K562 (cell line): ENCODE data around the gene SGMS1. TPM values are rescaled to one million over a fixed set of nuclear protein-coding genes. Genes with fewer than 3 reads are reported as not detected.
A peak's percentile ranks its signal among the peaks of the same experiment; 100 is the strongest.

Experiments
- ATAC-seq: fragments of 200-7000 bp; cut with Tn5 transposase; 3 replicates; pipeline ENCODE4 v1.9.1; 2020; ENCODE audit warnings: moderate library complexity
- BruUV-seq: library from RNA; stranded (reverse); fragments of 400-500 nt; replicated peaks from 2 replicates; lab custom pipeline; 2021; lab: Mats Ljungman, UMichigan
- CTCF ChIA-PET: fragments of 300-600 bp; formaldehyde crosslinking; extraction: SDS; loops from one replicate; lab custom pipeline; 2021; ENCODE audit warnings: low intra/inter-chr PET ratio; lab: Yijun Ruan, JAX
- POLR2A ChIA-PET: fragments of 300-600, 350-650 bp; sonication (Branson Sonifier 250); formaldehyde crosslinking; extraction: SDS; loops from one replicate; lab custom pipeline; 2021; ENCODE audit warnings: antibody characterized with exemption, inconsistent platforms; lab: Yijun Ruan, JAX
- DNase-seq, 4 experiments: peaks; one replicate each; pipeline versions ENCODE4 v3.0.0 to v3.0.0-alpha.2; 2011 to 2018; ENCODE audit warnings: low spot score in 3 of 4, mixed read lengths in 3 of 4; ENCODE audit errors: extremely low read depth in 1 of 4
- FAIRE-seq: peaks from 2 replicates; lab custom pipeline; 2011; peaks lifted over from hg19 to GRCh38; lab: Jason Lieb, UNC
- H2AFZ ChIP-seq: 2 replicates; pipeline ENCODE4 v1.6.0; 2011; ENCODE audit warnings: low read depth, low read length, control low read depth, inconsistent platforms
- H3K27ac ChIP-seq: fragments of 200-600 bp; 3 replicates; pipeline ENCODE4 v1.8.0; 2011; ENCODE audit warnings: low read depth, mild to moderate bottlenecking, control low read depth, inconsistent platforms, low read length, moderate library complexity, mixed read lengths; ENCODE audit errors: extremely low read depth
- H3K27me3 ChIP-seq, 2 experiments: fragments of 300-600 bp in 1 of 2; 2 replicates in 1 of 2; 3 replicates in 1 of 2; pipeline versions ENCODE4 v1.6.0 to v1.8.0; 2011; ENCODE audit warnings: inconsistent platforms in 2 of 2, low read length in 2 of 2, mild to moderate bottlenecking in 1 of 2, mixed read lengths in 1 of 2, moderate library complexity in 1 of 2; ENCODE audit not compliant: control insufficient read depth in 2 of 2, insufficient read depth in 2 of 2
- H3K36me3 ChIP-seq: fragments of 300-600 bp; 3 replicates; pipeline ENCODE4 v1.8.0; 2011; ENCODE audit warnings: mild to moderate bottlenecking, low read length, inconsistent platforms; ENCODE audit not compliant: control insufficient read depth, insufficient read depth
- H3K4me1 ChIP-seq, 2 experiments: fragments of 200-600 bp in 1 of 2; replicated peaks in 1 of 2; 2 replicates in 1 of 2; 3 replicates in 1 of 2; pipeline versions ENCODE4 v1.5.1 to v1.8.0; 2011; ENCODE audit warnings: inconsistent platforms in 2 of 2, low read length in 2 of 2, mild to moderate bottlenecking in 1 of 2, mixed read lengths in 1 of 2, moderate library complexity in 1 of 2; ENCODE audit not compliant: control insufficient read depth in 2 of 2, insufficient read depth in 2 of 2
- H3K4me2 ChIP-seq: 2 replicates; pipeline ENCODE4 v1.6.1; 2011; ENCODE audit warnings: low read length, control low read depth, inconsistent platforms, mixed read lengths; ENCODE audit not compliant: insufficient read depth
- H3K4me3 ChIP-seq: fragments of 200-600 bp; sonication (generic), shearing (Covaris generic); 2 replicates; pipeline ENCODE4 v1.5.1; 2016; ENCODE audit warnings: control low read depth, inconsistent platforms
- H3K79me2 ChIP-seq: fragments of 200-600 bp; 3 replicates; pipeline ENCODE4 v1.8.0; 2011; ENCODE audit warnings: low read length, inconsistent platforms; ENCODE audit not compliant: control insufficient read depth, insufficient read depth
- H3K9ac ChIP-seq, 2 experiments: 2 replicates each; pipeline versions ENCODE4 v1.6.0 to v1.6.1; 2011; ENCODE audit warnings: low read depth in 2 of 2, low read length in 2 of 2, control low read depth in 1 of 2, inconsistent platforms in 1 of 2, mild to moderate bottlenecking in 1 of 2, mixed read lengths in 1 of 2; ENCODE audit not compliant: insufficient read depth in 1 of 2
- H3K9me1 ChIP-seq: one replicate; pipeline ENCODE4 v1.6.0; 2011; ENCODE audit warnings: inconsistent platforms, mild to moderate bottlenecking, low read length, moderate library complexity; ENCODE audit not compliant: control insufficient read depth, insufficient read depth
- H3K9me3 ChIP-seq: replicated peaks from 2 replicates; pipeline ENCODE4 v1.5.1; 2011; ENCODE audit warnings: low read depth, low read length, inconsistent platforms; ENCODE audit not compliant: control insufficient read depth, insufficient read depth
- H4K20me1 ChIP-seq: replicated peaks from 2 replicates; pipeline ENCODE4 v1.6.1; 2011; ENCODE audit warnings: low read length, inconsistent platforms, mixed read lengths; ENCODE audit not compliant: control insufficient read depth, insufficient read depth
- BHLHE40 ChIP-seq: IDR thresholded peaks from 2 replicates; pipeline ENCODE4 v1.6.1; 2011; ENCODE audit warnings: low read length, improper control_type of control experiment
- CBFA2T3 ChIP-seq: fragments of 450-650 bp; IDR thresholded peaks from 2 replicates; pipeline ENCODE4 v1.6.1; 2017
- GABPB2 ChIP-seq: fragments of 250-450 bp; sonication (Bioruptor Pico); conservative IDR thresholded peaks from 2 replicates; pipeline ENCODE4 v1.5.1; 2021; ENCODE audit warnings: mild to moderate bottlenecking
- MYBL2 ChIP-seq, 2 experiments: fragments of 450-650 bp in 1 of 2; sonication (generic) in 1 of 2; formaldehyde crosslinking in 1 of 2; IDR thresholded peaks; 2 replicates each; pipeline versions ENCODE4 v1.6.1 to v1.8.1; 2017 to 2022; ENCODE audit warnings: borderline replicate concordance in 1 of 2, inconsistent platforms in 1 of 2, low read depth in 1 of 2, mild to moderate bottlenecking in 1 of 2, missing genetic modification reagents in 1 of 2, moderate library complexity in 1 of 2
- PKNOX1 ChIP-seq: fragments of 450-650 bp; IDR thresholded peaks from 2 replicates; pipeline ENCODE4 v1.6.1; 2016
- RUNX1 ChIP-seq: sonication (generic); IDR thresholded peaks from 2 replicates; pipeline ENCODE4 v1.6.1; 2016; ENCODE audit warnings: antibody characterized with exemption, low read depth
- ZNF12 ChIP-seq: sonication (generic); formaldehyde crosslinking; IDR thresholded peaks from 2 replicates; pipeline ENCODE4 v1.4.0; 2020; ENCODE audit warnings: mild to moderate bottlenecking, missing genetic modification reagents
- WGBS: fragments of 100-300 bp; shearing (Covaris generic); methylation state at CpG from one replicate; pipeline ENCODE4 v1.1.6; 2016; ENCODE audit warnings: low coverage, mixed read lengths; ENCODE audit not compliant: insufficient coverage; ENCODE audit errors: missing lambda C conversion rate; 5-methylcytosine and 5-hydroxymethylcytosine counted together
- in situ Hi-C: fragments of 300-500 bp; cut with MboI; formaldehyde crosslinking; loops from 4 replicates; pipeline ENCODE4 v1.15.0; 2018; ENCODE audit warnings: inconsistent platforms, mixed read lengths
- intact Hi-C: fragments of 100-400 bp; cut with micrococcal nuclease; formaldehyde crosslinking; loops from 2 replicates; pipeline ENCODE4 v1.14.2; 2022
- polyA plus RNA-seq, 8 experiments: library from polyadenylated mRNA; depleted of rRNA in 4 of 8; stranded (reverse) in 5 of 8; unstranded in 3 of 8; fragments of >200 nt; fragmentation: Nextera tagmentation in 2 of 8; fragmentation: Illumina TruSeq in 1 of 8; extraction: Ambion mirVana in 2 of 8; extraction: Trizol in 1 of 8; gene quantifications; 2 replicates each; pipeline versions ENCODE4 v1.2.1 to v1.2.3, GENCODE V29; 2011 to 2014; ENCODE audit warnings: inconsistent platforms in 1 of 8, missing spikeins in 1 of 8
- total RNA-seq, 7 experiments: library from RNA; depleted of rRNA in 6 of 7; stranded (reverse); fragments of >200 nt in 6 of 7; fragmentation: Illumina TruSeq in 2 of 7; extraction: Trizol in 2 of 7; gene quantifications; 2 replicates each; pipeline versions ENCODE4 v1.2.1 to v1.2.3, GENCODE V29; 2011 to 2021; ENCODE audit warnings: low replicate concordance in 1 of 7
- TF ChIP-seq, protein P1 (sequence below): sonication (generic); IDR thresholded peaks from 2 replicates; pipeline ENCODE4 v1.6.1; 2016

Gene SGMS1
- total and polyA plus RNA-seq, 9 of the 15 experiments (the other 6 are each of a cell fraction or from before 2014, with no cell fraction given): 22.6 to 232 (median 82.2) TPM

GRCh38 chr10:50531388-50532077, 92.2 kb downstream of the SGMS1 start:
- no peak overlapping the region for H3K4me3 ChIP-seq
- CTCF ChIA-PET: no interaction called here
- H3K79me2 ChIP-seq: peaks cover 96% of the 10 kb centered on the region
- no peaks in the 10 kb centered on the region for H3K9me1 ChIP-seq
- H4K20me1 ChIP-seq: peaks cover 7% of the 10 kb centered on the region; the same call in 1 of the 2 replicates
- WGBS: 25% methylated on average over 5 of the region's 5 CpGs
- TF ChIP-seq, protein P1, sequence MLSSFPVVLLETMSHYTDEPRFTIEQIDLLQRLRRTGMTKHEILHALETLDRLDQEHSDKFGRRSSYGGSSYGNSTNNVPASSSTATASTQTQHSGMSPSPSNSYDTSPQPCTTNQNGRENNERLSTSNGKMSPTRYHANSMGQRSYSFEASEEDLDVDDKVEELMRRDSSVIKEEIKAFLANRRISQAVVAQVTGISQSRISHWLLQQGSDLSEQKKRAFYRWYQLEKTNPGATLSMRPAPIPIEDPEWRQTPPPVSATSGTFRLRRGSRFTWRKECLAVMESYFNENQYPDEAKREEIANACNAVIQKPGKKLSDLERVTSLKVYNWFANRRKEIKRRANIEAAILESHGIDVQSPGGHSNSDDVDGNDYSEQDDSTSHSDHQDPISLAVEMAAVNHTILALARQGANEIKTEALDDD: peak; percentile 84
- TF ChIP-seq PKNOX1 (peak; percentile 89), GABPB2 (CRISPR knock-in tag) (no peak), RUNX1 (no peak), CBFA2T3 (0 out of 2 replicates have a peak, but pooled peaks have one; percentile 14), MYBL2 (IDR thresholded peaks at IDR 0.05; ENCODE audit: low read depth) (no peak), MYBL2 (CRISPR knock-in tag; IDR thresholded peaks at IDR 0.05; ENCODE audit: borderline replicate concordance) (no peak), ZNF12 (no peak), BHLHE40 (0 out of 2 replicates have a peak, but pooled peaks have one; percentile 35)
- FAIRE-seq: no peak
- POLR2A ChIA-PET: interaction anchor here (0.5 to 1.3 kb wide), 2 partner anchors 46 to 94 kb away, joined by 3 read pairs; no protein-coding TSS in a partner anchor
- 0 out of 3 replicates have a peak, but pooled peaks cover 3% of the 10 kb centered on the region for H3K36me3 ChIP-seq
- peak overlapping the region in 1 of 2 experiments; percentile 8; a peak in 1 of 4 replicates for H3K9ac ChIP-seq
- no peaks in the 10 kb centered on the region for H3K9me3 ChIP-seq
- H3K4me1 ChIP-seq: peaks cover 8 to 41% of the 10 kb centered on the region in 2 experiments
- in situ Hi-C loops: no loop called here
- peak in 1 of 4 experiments; percentile 42 for DNase-seq
- no peak overlapping the region for H3K4me2 ChIP-seq
- no peak overlapping the region for H2AFZ ChIP-seq
- peak; percentile 43 for ATAC-seq
- no TSS peak for BruUV-seq
- no peaks in the 10 kb centered on the region for H3K27me3 ChIP-seq
- no peak overlapping the region for H3K27ac ChIP-seq
- intact Hi-C loops: no loop called here
